A549 (cell line): Measurements from ENCODE around the gene ANO9.

Source experiments
- EHMT2 ChIP-seq: fragments of 200-600 bp; sonication (generic); IDR thresholded peaks from 2 replicates; pipeline ENCODE4 v1.6.1; 2016; ENCODE audit warnings: antibody characterized with exemption, low read depth, mild to moderate bottlenecking, moderate library complexity
- JUN ChIP-seq, 2 experiments: fragments of >200 bp; sonication (Bioruptor Twin); formaldehyde crosslinking; IDR thresholded peaks; 2 replicates in 1 of 2; 3 replicates in 1 of 2; pipeline ENCODE4 v1.6.1; 2016 to 2017
- POLR2A ChIP-seq: IDR thresholded peaks from 2 replicates; pipeline ENCODE4 v1.6.1; 2012; ENCODE audit warnings: mild to moderate bottlenecking, low read length
- RAD21 ChIP-seq, 2 experiments: fragments of >200 bp in 1 of 2; sonication (Bioruptor Twin) in 1 of 2; formaldehyde crosslinking in 1 of 2; IDR thresholded peaks in 1 of 2; conservative IDR thresholded peaks in 1 of 2; 2 replicates in 1 of 2; 3 replicates in 1 of 2; pipeline ENCODE4 v1.6.1; 2012 to 2018; ENCODE audit warnings: inconsistent platforms in 1 of 2
- RNF2 ChIP-seq: fragments of 200-600 bp; sonication (generic); IDR thresholded peaks from 2 replicates; pipeline ENCODE4 v1.6.1; 2016; ENCODE audit warnings: low read depth, mild to moderate bottlenecking, antibody characterized with exemption, moderate library complexity, borderline replicate concordance
- ZFP36 ChIP-seq: fragments of 450-650 bp; IDR thresholded peaks from 2 replicates; pipeline ENCODE4 v1.6.1; 2014; ENCODE audit warnings: borderline replicate concordance; ENCODE audit not compliant: partially characterized antibody
- ZSCAN20 ChIP-seq: fragments of 250-450 bp; sonication (Bioruptor Pico); IDR thresholded peaks from 2 replicates; pipeline ENCODE4 v1.8.0; 2022; ENCODE audit warnings: mild to moderate bottlenecking, moderate library complexity
- TF ChIP-seq, protein P1 (sequence below): fragments of >200 bp; sonication (Bioruptor Twin); formaldehyde crosslinking; IDR thresholded peaks from 3 replicates; pipeline ENCODE4 v1.5.1; 2016
- TF ChIP-seq, protein P2 (sequence below): fragments of 150-350 bp; IDR thresholded peaks from 2 replicates; pipeline ENCODE4 v1.6.1; 2014; ENCODE audit warnings: low read depth, mild to moderate bottlenecking, low read length
- TF ChIP-seq, protein P3 (sequence below): fragments of 200-600 bp; sonication (generic); IDR thresholded peaks from 2 replicates; pipeline ENCODE4 v1.6.1; 2016; ENCODE audit warnings: antibody characterized with exemption, mild to moderate bottlenecking, moderate library complexity
- TF ChIP-seq, protein P4 (sequence below): fragments of >200 bp; sonication (Bioruptor Twin); formaldehyde crosslinking; IDR thresholded peaks from 3 replicates; pipeline ENCODE4 v1.6.1; 2016
- TF ChIP-seq, protein P5 (sequence below): fragments of 450-650 bp; IDR thresholded peaks from 2 replicates; pipeline ENCODE4 v1.6.1; 2014; ENCODE audit warnings: antibody characterized with exemption

DNA sequence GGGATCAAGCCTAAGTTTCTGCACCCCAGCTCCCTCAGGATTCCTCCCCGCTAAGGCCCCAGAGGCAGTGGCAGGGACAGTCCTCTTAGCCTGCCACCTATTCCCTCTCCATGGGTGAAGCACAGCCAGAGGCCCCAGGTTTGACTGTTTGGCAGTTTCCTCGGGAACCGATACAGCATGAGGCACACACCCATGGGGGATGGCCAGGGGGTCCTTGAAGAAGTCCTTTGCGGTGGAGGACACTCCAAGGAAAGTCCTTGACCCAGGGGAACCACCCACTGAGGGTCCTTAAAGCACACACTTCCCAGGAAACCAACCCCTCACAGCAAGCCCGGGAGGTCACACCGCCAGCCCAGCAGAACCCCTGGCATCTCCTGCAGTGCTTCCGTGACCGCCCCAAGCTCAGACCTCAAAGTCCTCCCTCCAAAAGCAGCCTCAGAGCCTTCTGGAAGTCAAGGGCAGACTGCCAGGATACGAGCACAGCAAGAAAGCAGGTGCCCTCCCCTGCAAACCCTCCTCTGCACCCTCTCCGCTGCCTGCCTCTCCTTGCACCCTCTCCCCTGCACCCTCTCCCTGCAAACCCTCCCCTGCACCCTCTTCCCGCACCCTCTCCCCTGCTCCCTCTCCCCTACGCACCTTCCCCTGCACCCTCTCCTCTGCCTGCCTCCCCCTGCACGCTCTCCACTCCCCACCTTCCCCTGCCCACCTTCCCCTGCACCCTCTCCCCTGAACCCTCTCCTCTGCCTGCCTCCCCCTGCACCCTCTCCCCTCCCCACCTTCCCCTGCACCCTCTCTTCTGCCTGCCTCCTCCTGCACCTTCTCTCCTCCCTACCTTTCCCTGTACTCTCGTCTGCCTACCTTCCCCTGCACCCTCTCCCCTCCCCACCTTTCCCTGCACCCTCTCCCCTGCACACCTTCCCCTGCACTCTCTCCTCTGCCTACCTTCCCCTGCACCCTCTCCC lies 28.4 kb downstream of the ANO9 start:
- TF ChIP-seq RNF2 (no peak), POLR2A (no peak), RAD21 (conservative IDR thresholded peaks at IDR 0.05 in 1 of 2, IDR thresholded peaks at IDR 0.05 in 1 of 2) (no peak), EHMT2 (no peak), ZFP36 (no peak), JUN (IDR thresholded peaks at IDR 0.05) (no peak), ZSCAN20 (CRISPR knock-in tag) (no peak)
- TF ChIP-seq, protein P1, sequence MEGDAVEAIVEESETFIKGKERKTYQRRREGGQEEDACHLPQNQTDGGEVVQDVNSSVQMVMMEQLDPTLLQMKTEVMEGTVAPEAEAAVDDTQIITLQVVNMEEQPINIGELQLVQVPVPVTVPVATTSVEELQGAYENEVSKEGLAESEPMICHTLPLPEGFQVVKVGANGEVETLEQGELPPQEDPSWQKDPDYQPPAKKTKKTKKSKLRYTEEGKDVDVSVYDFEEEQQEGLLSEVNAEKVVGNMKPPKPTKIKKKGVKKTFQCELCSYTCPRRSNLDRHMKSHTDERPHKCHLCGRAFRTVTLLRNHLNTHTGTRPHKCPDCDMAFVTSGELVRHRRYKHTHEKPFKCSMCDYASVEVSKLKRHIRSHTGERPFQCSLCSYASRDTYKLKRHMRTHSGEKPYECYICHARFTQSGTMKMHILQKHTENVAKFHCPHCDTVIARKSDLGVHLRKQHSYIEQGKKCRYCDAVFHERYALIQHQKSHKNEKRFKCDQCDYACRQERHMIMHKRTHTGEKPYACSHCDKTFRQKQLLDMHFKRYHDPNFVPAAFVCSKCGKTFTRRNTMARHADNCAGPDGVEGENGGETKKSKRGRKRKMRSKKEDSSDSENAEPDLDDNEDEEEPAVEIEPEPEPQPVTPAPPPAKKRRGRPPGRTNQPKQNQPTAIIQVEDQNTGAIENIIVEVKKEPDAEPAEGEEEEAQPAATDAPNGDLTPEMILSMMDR = no peak
- TF ChIP-seq, protein P2, sequence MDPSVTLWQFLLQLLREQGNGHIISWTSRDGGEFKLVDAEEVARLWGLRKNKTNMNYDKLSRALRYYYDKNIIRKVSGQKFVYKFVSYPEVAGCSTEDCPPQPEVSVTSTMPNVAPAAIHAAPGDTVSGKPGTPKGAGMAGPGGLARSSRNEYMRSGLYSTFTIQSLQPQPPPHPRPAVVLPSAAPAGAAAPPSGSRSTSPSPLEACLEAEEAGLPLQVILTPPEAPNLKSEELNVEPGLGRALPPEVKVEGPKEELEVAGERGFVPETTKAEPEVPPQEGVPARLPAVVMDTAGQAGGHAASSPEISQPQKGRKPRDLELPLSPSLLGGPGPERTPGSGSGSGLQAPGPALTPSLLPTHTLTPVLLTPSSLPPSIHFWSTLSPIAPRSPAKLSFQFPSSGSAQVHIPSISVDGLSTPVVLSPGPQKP = no peak
- TF ChIP-seq, protein P3, sequence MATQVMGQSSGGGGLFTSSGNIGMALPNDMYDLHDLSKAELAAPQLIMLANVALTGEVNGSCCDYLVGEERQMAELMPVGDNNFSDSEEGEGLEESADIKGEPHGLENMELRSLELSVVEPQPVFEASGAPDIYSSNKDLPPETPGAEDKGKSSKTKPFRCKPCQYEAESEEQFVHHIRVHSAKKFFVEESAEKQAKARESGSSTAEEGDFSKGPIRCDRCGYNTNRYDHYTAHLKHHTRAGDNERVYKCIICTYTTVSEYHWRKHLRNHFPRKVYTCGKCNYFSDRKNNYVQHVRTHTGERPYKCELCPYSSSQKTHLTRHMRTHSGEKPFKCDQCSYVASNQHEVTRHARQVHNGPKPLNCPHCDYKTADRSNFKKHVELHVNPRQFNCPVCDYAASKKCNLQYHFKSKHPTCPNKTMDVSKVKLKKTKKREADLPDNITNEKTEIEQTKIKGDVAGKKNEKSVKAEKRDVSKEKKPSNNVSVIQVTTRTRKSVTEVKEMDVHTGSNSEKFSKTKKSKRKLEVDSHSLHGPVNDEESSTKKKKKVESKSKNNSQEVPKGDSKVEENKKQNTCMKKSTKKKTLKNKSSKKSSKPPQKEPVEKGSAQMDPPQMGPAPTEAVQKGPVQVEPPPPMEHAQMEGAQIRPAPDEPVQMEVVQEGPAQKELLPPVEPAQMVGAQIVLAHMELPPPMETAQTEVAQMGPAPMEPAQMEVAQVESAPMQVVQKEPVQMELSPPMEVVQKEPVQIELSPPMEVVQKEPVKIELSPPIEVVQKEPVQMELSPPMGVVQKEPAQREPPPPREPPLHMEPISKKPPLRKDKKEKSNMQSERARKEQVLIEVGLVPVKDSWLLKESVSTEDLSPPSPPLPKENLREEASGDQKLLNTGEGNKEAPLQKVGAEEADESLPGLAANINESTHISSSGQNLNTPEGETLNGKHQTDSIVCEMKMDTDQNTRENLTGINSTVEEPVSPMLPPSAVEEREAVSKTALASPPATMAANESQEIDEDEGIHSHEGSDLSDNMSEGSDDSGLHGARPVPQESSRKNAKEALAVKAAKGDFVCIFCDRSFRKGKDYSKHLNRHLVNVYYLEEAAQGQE = no peak
- TF ChIP-seq, protein P4, sequence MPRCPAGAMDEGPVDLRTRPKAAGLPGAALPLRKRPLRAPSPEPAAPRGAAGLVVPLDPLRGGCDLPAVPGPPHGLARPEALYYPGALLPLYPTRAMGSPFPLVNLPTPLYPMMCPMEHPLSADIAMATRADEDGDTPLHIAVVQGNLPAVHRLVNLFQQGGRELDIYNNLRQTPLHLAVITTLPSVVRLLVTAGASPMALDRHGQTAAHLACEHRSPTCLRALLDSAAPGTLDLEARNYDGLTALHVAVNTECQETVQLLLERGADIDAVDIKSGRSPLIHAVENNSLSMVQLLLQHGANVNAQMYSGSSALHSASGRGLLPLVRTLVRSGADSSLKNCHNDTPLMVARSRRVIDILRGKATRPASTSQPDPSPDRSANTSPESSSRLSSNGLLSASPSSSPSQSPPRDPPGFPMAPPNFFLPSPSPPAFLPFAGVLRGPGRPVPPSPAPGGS = no peak
- TF ChIP-seq, protein P5, sequence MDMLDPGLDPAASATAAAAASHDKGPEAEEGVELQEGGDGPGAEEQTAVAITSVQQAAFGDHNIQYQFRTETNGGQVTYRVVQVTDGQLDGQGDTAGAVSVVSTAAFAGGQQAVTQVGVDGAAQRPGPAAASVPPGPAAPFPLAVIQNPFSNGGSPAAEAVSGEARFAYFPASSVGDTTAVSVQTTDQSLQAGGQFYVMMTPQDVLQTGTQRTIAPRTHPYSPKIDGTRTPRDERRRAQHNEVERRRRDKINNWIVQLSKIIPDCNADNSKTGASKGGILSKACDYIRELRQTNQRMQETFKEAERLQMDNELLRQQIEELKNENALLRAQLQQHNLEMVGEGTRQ = no peak
